ENCODE results near the gene CNTNAP2.

GRCh38 chr7:146926841-146927240 is 810.2 kb downstream of the CNTNAP2 start:
- TF ChIP-seq POLR2AphosphoS5 (IDR thresholded peaks at IDR 0.05; ENCODE audit: borderline replicate concordance, low read depth, low read length) = no peak
- no peak for TF ChIP-seq EZH2 (IDR thresholded peaks at IDR 0.05)
- no peak for TF ChIP-seq FOXP2 (optimal IDR thresholded peaks at IDR 0.05; ENCODE audit: control extremely low read depth, extremely low read length, insufficient read depth)
